Measurements from ENCODE around the gene PRAMEF33. TPM values are rescaled to one million over a fixed set of nuclear protein-coding genes. Genes with fewer than 3 reads are reported as not detected.
"Not testable (repeated sequence)": the region's sequence is repeated elsewhere in the genome, so short reads cannot be mapped to it uniquely, and the experiment has no call there.

PRAMEF33 gene
- total and polyA plus RNA-seq, 2 donors (not counting 1 experiment from before 2014, with no cell fraction given), result not detected

DNA sequence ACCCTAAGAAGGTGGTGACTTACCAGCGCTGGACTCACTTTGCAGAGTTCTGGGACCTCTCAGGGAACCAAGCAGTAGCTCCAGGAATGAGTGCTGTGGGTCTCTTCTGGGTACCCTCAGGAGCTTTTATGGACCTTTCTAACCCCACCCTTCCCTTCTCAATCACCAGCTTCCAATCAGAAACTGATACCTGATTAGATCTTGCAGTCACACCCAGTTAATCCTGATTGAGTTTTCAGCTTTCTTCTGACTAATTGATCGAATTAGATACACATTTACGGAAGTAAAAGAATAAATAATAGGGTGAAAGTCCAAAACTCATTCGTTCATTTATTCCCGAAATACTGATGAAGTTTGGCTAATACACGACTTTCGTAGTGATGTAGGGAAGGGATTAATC is 43.7 kb downstream of the PRAMEF33 start, which contains the start of gene PRAMEF14:
Gene PRAMEF14, minus strand, starts transcription at position 101 of the 400 bp plus-strand sequence. CDS start 1,820 bp downstream, outside the sequence.
- CTCF ChIA-PET; H3K4me1 ChIP-seq (ENCODE audit: control insufficient read depth in 2 of 2, insufficient read depth in 2 of 2, low read length in 2 of 2); H3K4me2 ChIP-seq (replicated peaks; ENCODE audit: low read depth, low read length, poor library complexity, severe bottlenecking); ATAC-seq (ENCODE audit: low read depth); DNase-seq; H4K20me1 ChIP-seq (ENCODE audit: control insufficient read depth, insufficient read depth, low read length, poor library complexity, severe bottlenecking); H3K4me3 Mint-ChIP-seq; H3K27ac ChIP-seq (ENCODE audit: low read length in 2 of 2); H3K9me3 Mint-ChIP-seq (ENCODE audit: insufficient read depth); intact Hi-C loops (cut with micrococcal nuclease); H3K9me3 ChIP-seq (ENCODE audit: control extremely low read depth in 1 of 3, control insufficient read depth in 2 of 3, insufficient read depth in 1 of 3, low read length in 2 of 3); POLR2A ChIA-PET; H3K27me3 ChIP-seq (replicated peaks in 1 of 4; ENCODE audit: control extremely low read depth in 1 of 4, control insufficient read depth in 3 of 4, insufficient read depth in 4 of 4, low read length in 3 of 4); H3K79me2 ChIP-seq (ENCODE audit: control insufficient read depth, insufficient read depth, low read length); H3K36me3 ChIP-seq (replicated peaks in 1 of 2; ENCODE audit: control extremely low read depth in 1 of 2, control insufficient read depth in 1 of 2, extremely low read depth in 1 of 2, insufficient read depth in 2 of 2, low read length in 1 of 2); H3K27ac Mint-ChIP-seq; H3K4me1 Mint-ChIP-seq; H2AFZ ChIP-seq (ENCODE audit: insufficient read depth, low read depth, low read length, poor library complexity, severe bottlenecking); H3K9ac ChIP-seq (ENCODE audit: low read length); H3K27me3 Mint-ChIP-seq; H3K4me3 ChIP-seq (ENCODE audit: control extremely low read depth in 1 of 5, extremely low read depth in 1 of 5, insufficient read depth in 1 of 5, low read depth in 2 of 5, low read length in 4 of 5): not testable (repeated sequence)
- WGBS (ENCODE audit: insufficient coverage), result no CpG with 5 or more reads among the region's 7 CpGs

DNA sequence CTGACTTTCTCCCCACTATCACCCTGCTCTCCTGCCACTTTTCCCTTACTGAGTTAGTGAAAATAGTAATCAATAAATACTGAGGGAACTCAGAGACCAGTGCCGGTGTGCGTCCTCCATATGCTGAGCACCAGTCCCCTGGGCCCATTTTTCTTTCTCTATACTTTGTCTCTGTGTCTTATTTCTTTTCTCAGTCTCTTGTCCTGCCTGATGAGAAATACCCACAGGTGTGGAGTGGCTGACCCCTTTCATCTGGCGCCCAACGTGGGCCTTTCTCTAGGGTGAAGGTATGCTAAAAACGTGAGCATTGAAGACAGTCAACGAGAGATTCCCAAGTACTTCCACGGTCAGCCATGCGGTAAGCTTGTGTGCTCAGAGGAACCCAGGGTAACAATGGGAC is 50.1 kb downstream of the PRAMEF33 start:
- H3K36me3 ChIP-seq (replicated peaks in 1 of 2; ENCODE audit: control extremely low read depth in 1 of 2, control insufficient read depth in 1 of 2, extremely low read depth in 1 of 2, insufficient read depth in 2 of 2, low read length in 1 of 2); POLR2A ChIA-PET; ATAC-seq (ENCODE audit: low read depth); H3K4me1 Mint-ChIP-seq; H3K79me2 ChIP-seq (ENCODE audit: control insufficient read depth, insufficient read depth, low read length); H3K9me3 ChIP-seq (ENCODE audit: control extremely low read depth in 1 of 3, control insufficient read depth in 2 of 3, insufficient read depth in 1 of 3, low read length in 2 of 3); H3K27ac ChIP-seq (ENCODE audit: low read length in 2 of 2); H3K27me3 Mint-ChIP-seq; DNase-seq; intact Hi-C loops (cut with micrococcal nuclease); H3K9me3 Mint-ChIP-seq (ENCODE audit: insufficient read depth); H3K9ac ChIP-seq (ENCODE audit: low read length); H3K27me3 ChIP-seq (replicated peaks in 1 of 4; ENCODE audit: control extremely low read depth in 1 of 4, control insufficient read depth in 3 of 4, insufficient read depth in 4 of 4, low read length in 3 of 4); H3K4me2 ChIP-seq (replicated peaks; ENCODE audit: low read depth, low read length, poor library complexity, severe bottlenecking); H2AFZ ChIP-seq (ENCODE audit: insufficient read depth, low read depth, low read length, poor library complexity, severe bottlenecking); H3K4me3 Mint-ChIP-seq; H4K20me1 ChIP-seq (ENCODE audit: control insufficient read depth, insufficient read depth, low read length, poor library complexity, severe bottlenecking); H3K4me3 ChIP-seq (ENCODE audit: control extremely low read depth in 1 of 5, extremely low read depth in 1 of 5, insufficient read depth in 1 of 5, low read depth in 2 of 5, low read length in 4 of 5); CTCF ChIA-PET; H3K4me1 ChIP-seq (ENCODE audit: control insufficient read depth in 2 of 2, insufficient read depth in 2 of 2, low read length in 2 of 2); H3K27ac Mint-ChIP-seq: not testable (repeated sequence)
- WGBS (ENCODE audit: insufficient coverage), result no CpG with 5 or more reads among the region's 8 CpGs

DNA sequence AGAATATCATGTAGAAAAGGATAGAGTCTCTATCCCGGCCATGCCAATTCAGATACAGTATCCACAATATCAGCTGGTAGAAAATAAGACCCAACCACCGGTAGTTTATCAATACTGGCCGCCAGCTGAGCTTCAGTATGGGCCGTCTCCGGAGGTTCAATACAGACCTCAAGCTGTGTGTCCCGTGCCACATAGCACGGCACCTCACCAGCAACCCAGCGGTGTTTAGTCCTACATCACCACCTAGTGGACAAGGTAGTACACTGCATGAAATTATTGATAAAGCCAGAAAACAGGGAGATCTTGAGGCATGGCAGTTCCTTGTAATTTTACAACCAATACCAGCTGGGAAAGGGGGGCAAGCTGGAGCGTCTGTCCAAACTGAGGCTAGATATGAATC is 51.1 kb downstream of the PRAMEF33 start:
- H3K27me3 Mint-ChIP-seq; H3K9me3 Mint-ChIP-seq (ENCODE audit: insufficient read depth); H3K4me3 Mint-ChIP-seq; H3K27ac Mint-ChIP-seq; H3K9me3 ChIP-seq (ENCODE audit: control extremely low read depth in 1 of 3, control insufficient read depth in 2 of 3, insufficient read depth in 1 of 3, low read length in 2 of 3); H3K4me1 Mint-ChIP-seq; H4K20me1 ChIP-seq (ENCODE audit: control insufficient read depth, insufficient read depth, low read length, poor library complexity, severe bottlenecking); H3K27me3 ChIP-seq (replicated peaks in 1 of 4; ENCODE audit: control extremely low read depth in 1 of 4, control insufficient read depth in 3 of 4, insufficient read depth in 4 of 4, low read length in 3 of 4); POLR2A ChIA-PET; H3K27ac ChIP-seq (ENCODE audit: low read length in 2 of 2); intact Hi-C loops (cut with micrococcal nuclease); DNase-seq; H3K4me2 ChIP-seq (replicated peaks; ENCODE audit: low read depth, low read length, poor library complexity, severe bottlenecking); H3K79me2 ChIP-seq (ENCODE audit: control insufficient read depth, insufficient read depth, low read length); CTCF ChIA-PET; H2AFZ ChIP-seq (ENCODE audit: insufficient read depth, low read depth, low read length, poor library complexity, severe bottlenecking); H3K4me3 ChIP-seq (ENCODE audit: control extremely low read depth in 1 of 5, extremely low read depth in 1 of 5, insufficient read depth in 1 of 5, low read depth in 2 of 5, low read length in 4 of 5); H3K4me1 ChIP-seq (ENCODE audit: control insufficient read depth in 2 of 2, insufficient read depth in 2 of 2, low read length in 2 of 2); H3K9ac ChIP-seq (ENCODE audit: low read length); H3K36me3 ChIP-seq (replicated peaks in 1 of 2; ENCODE audit: control extremely low read depth in 1 of 2, control insufficient read depth in 1 of 2, extremely low read depth in 1 of 2, insufficient read depth in 2 of 2, low read length in 1 of 2); ATAC-seq (ENCODE audit: low read depth): not testable (repeated sequence)
- no CpG with 5 or more reads among the region's 9 CpGs for WGBS (ENCODE audit: insufficient coverage)
